PC-3 (cell line): Measurements from ENCODE around the gene NKX1-1. TPM values are rescaled to one million over a fixed set of nuclear protein-coding genes. Genes with fewer than 3 reads are reported as not detected.

Experiments
- ATAC-seq: fragments of 200-7000 bp; cut with Tn5 transposase; 2 replicates; pipeline ENCODE4 v1.9.1; 2020; ENCODE audit warnings: mild to moderate bottlenecking, moderate library complexity
- BruUV-seq: library from RNA; stranded (reverse); fragments of 400-500 nt; replicated peaks from 2 replicates; lab custom pipeline; 2021; lab: Mats Ljungman, UMichigan
- CTCF ChIA-PET: fragments of 300-600 bp; sonication (Branson Sonifier 250); formaldehyde crosslinking; loops from one replicate; lab custom pipeline; 2022; ENCODE audit warnings: antibody characterized with exemption; lab: Charles Lee
- POLR2A ChIA-PET: fragments of 300-600 bp; sonication (Branson Sonifier 250); formaldehyde crosslinking; loops from one replicate; lab custom pipeline; 2022; ENCODE audit warnings: antibody characterized with exemption; ENCODE audit not compliant: unreplicated experiment; lab: Charles Lee
- DNase-seq: peaks from one replicate; pipeline ENCODE4 v3.0.0-alpha.2; 2015
- H2AFZ ChIP-seq: fragments of 300-600 bp; sonication (generic); 2 replicates; pipeline ENCODE4 v1.6.0; 2016; ENCODE audit warnings: antibody characterized with exemption, low read length
- H3F3A ChIP-seq: fragments of 300-600 bp; sonication (generic); one replicate; pipeline ENCODE4 v1.6.0; 2017; ENCODE audit warnings: antibody characterized with exemption, low read length, control low read depth, mild to moderate bottlenecking; ENCODE audit not compliant: unreplicated experiment
- H3K27ac ChIP-seq: fragments of 300-600 bp; sonication (generic); 2 replicates; pipeline ENCODE4 v1.5.1; 2016; ENCODE audit warnings: mild to moderate bottlenecking, low read length
- H3K27me3 ChIP-seq: fragments of 300-600 bp; sonication (generic); 2 replicates; pipeline ENCODE4 v1.6.1; 2016; ENCODE audit warnings: low read length, mixed read lengths
- H3K36me3 ChIP-seq: fragments of 300-600 bp; sonication (generic); 2 replicates; pipeline ENCODE4 v1.6.1; 2016; ENCODE audit warnings: low read depth, mixed run types, low read length, mixed read lengths
- H3K4me1 ChIP-seq: fragments of 300-600 bp; sonication (generic); 2 replicates; pipeline ENCODE4 v1.5.1; 2016; ENCODE audit warnings: low read length; ENCODE audit not compliant: insufficient read depth
- H3K4me2 ChIP-seq: fragments of 300-600 bp; sonication (generic); 2 replicates; pipeline ENCODE4 v1.6.0; 2016; ENCODE audit warnings: low read length
- H3K4me3 ChIP-seq: fragments of 300-600 bp; sonication (generic); 2 replicates; pipeline ENCODE4 v1.5.1; 2016; ENCODE audit warnings: mild to moderate bottlenecking, low read length, mixed read lengths
- H3K79me2 ChIP-seq: fragments of 300-600 bp; sonication (generic); 2 replicates; pipeline ENCODE4 v1.6.1; 2017; ENCODE audit warnings: low read length, mixed read lengths
- H3K9ac ChIP-seq: fragments of 300-600 bp; sonication (generic); 2 replicates; pipeline ENCODE4 v1.6.0; 2016; ENCODE audit warnings: mild to moderate bottlenecking, low read length
- H3K9me2 ChIP-seq: fragments of 300-600 bp; sonication (generic); replicated peaks from 2 replicates; pipeline ENCODE4 v1.6.1; 2016; ENCODE audit warnings: mixed run types, low read length, mixed read lengths
- H3K9me3 ChIP-seq: fragments of 300-600 bp; sonication (generic); 2 replicates; pipeline ENCODE4 v1.6.1; 2016; ENCODE audit warnings: low read length, mixed read lengths
- H4K20me1 ChIP-seq: fragments of 300-600 bp; sonication (generic); 2 replicates; pipeline ENCODE4 v1.6.1; 2016; ENCODE audit warnings: low read length, mixed read lengths
- EZH2 ChIP-seq: fragments of 300-600 bp; sonication (generic); IDR thresholded peaks from one replicate; pipeline ENCODE4 v1.6.1; 2017; ENCODE audit warnings: antibody characterized with exemption, mild to moderate bottlenecking, low read length; ENCODE audit not compliant: unreplicated experiment
- EZH2phosphoT487 ChIP-seq: fragments of 300-600 bp; sonication (generic); IDR thresholded peaks from 2 replicates; pipeline ENCODE4 v1.6.1; 2018; ENCODE audit warnings: mild to moderate bottlenecking, antibody characterized with exemption, low read length, borderline replicate concordance
- intact Hi-C: fragments of 100-400 bp; cut with micrococcal nuclease; formaldehyde crosslinking; loops from 2 replicates; pipeline ENCODE4 v1.9.0; 2023
- total RNA-seq: library from RNA; depleted of rRNA; stranded (reverse); fragments of >200 nt; gene quantifications from 2 replicates; pipeline ENCODE4 v1.2.3, GENCODE V29; 2014
- TF ChIP-seq, protein P1 (sequence below): fragments of 300-600 bp; sonication (generic); conservative IDR thresholded peaks from 2 replicates; pipeline ENCODE4 v1.5.1; 2017; ENCODE audit warnings: antibody characterized with exemption, low read depth, mild to moderate bottlenecking, low read length

NKX1-1 gene
- total RNA-seq, 1 experiment from 2014 or later = not detected

- H3K27me3 ChIP-seq = no peaks in the 10 kb centered on the region
- no peak for ATAC-seq
- H3K4me2 ChIP-seq = no peak overlapping the region
- intact Hi-C loops = no loop called here
- H4K20me1 ChIP-seq = no peaks in the 10 kb centered on the region
- H2AFZ ChIP-seq = no peak overlapping the region
- H3K36me3 ChIP-seq = no peaks in the 10 kb centered on the region
- H3K27ac ChIP-seq = no peak overlapping the region
- H3K79me2 ChIP-seq = no peaks in the 10 kb centered on the region
- ChIA-PET CTCF (no interaction called here), POLR2A (no interaction called here)
- BruUV-seq = no TSS peak
- no peaks in the 10 kb centered on the region for H3K9me2 ChIP-seq
- no peaks in the 10 kb centered on the region for H3K4me1 ChIP-seq
- no peak overlapping the region for H3K4me3 ChIP-seq
- H3K9me3 ChIP-seq = no peaks in the 10 kb centered on the region
- TF ChIP-seq, protein P1, sequence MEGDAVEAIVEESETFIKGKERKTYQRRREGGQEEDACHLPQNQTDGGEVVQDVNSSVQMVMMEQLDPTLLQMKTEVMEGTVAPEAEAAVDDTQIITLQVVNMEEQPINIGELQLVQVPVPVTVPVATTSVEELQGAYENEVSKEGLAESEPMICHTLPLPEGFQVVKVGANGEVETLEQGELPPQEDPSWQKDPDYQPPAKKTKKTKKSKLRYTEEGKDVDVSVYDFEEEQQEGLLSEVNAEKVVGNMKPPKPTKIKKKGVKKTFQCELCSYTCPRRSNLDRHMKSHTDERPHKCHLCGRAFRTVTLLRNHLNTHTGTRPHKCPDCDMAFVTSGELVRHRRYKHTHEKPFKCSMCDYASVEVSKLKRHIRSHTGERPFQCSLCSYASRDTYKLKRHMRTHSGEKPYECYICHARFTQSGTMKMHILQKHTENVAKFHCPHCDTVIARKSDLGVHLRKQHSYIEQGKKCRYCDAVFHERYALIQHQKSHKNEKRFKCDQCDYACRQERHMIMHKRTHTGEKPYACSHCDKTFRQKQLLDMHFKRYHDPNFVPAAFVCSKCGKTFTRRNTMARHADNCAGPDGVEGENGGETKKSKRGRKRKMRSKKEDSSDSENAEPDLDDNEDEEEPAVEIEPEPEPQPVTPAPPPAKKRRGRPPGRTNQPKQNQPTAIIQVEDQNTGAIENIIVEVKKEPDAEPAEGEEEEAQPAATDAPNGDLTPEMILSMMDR = no peak
- TF ChIP-seq EZH2 (no peak), EZH2phosphoT487 (no peak)
- no peak overlapping the region for H3K9ac ChIP-seq
- no peaks in the 10 kb centered on the region for H3F3A ChIP-seq
- DNase-seq = no peak
Observed at GRCh38 chr4:1380368-1381151, 25.7 kb downstream of the NKX1-1 start.

DNA sequence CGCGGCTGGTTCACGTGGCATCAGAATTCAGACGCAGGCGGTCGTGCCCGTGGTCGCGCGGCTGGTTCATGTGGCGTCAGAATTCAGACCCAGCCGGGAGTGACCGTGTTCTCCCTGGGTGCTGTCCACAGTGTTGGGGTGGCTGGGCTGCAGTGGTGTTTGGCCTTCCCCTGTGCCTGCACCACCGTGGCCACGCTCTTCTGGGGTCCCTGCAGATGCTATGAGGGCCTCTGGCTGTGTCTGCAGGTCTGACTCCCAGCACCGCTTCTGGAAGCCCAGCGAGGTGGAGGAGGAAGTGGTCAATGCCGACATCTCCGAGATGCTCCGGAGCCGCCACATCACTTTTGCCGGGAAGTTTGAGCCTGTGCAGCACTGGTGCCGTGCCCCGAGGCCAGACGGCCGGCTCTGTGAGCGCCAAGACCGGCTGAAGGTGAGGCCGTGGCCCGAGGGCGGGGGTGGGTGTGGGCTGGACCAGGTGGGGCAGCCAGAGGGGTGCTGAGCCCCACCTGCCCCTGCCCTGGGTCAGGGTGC lies 26.4 kb downstream of the NKX1-1 start:
- Histone ChIP-seq H3K9me3 (no peaks in the 10 kb centered on the region), H3K27ac (no peak overlapping the region), H3K27me3 (no peaks in the 10 kb centered on the region), H3K4me1 (no peaks in the 10 kb centered on the region), H3K79me2 (no peaks in the 10 kb centered on the region), H3K9me2 (no peaks in the 10 kb centered on the region), H3F3A (no peaks in the 10 kb centered on the region), H3K4me3 (no peak overlapping the region), H2AFZ (no peak overlapping the region), H3K9ac (no peak overlapping the region), H3K36me3 (no peaks in the 10 kb centered on the region), H4K20me1 (no peaks in the 10 kb centered on the region), H3K4me2 (no peak overlapping the region)
- no TSS peak for BruUV-seq
- CTCF ChIA-PET = no interaction called here
- no peak for DNase-seq
- no peak for TF ChIP-seq EZH2
- no peak for TF ChIP-seq EZH2phosphoT487
- TF ChIP-seq, protein P1 = no peak
- intact Hi-C loops = no loop called here
- POLR2A ChIA-PET = no interaction called here
- no peak for ATAC-seq

DNA sequence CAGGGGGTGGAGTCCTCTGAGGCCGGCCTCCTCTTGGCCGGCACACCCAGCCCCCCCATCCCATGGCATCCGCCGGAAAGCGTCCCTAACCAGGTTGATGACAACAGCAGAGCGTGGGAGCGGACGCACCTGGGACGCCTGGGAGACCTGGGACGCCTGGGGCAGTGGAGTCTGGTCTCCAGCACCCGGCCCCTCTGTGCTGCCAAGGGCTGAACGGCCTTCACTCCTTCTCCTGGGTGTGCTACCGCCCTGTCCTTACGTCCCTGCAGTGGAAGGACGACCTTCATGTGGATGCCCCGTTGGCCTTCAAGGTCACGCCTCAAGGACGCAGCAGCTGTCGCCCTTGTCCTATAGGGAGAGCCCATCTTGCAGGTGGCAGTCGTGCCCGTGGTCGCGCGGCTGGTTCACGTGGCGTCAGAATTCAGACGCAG lies 26.9 kb downstream of the NKX1-1 start:
- ChIA-PET CTCF (no interaction called here), POLR2A (no interaction called here)
- H3K9me3 ChIP-seq = no peaks in the 10 kb centered on the region
- no peak overlapping the region for H3K4me2 ChIP-seq
- H3K9ac ChIP-seq = no peak overlapping the region
- H3K27me3 ChIP-seq = no peaks in the 10 kb centered on the region
- no TSS peak for BruUV-seq
- no peak overlapping the region for H2AFZ ChIP-seq
- ATAC-seq (no peak), DNase-seq (no peak)
- H3K27ac ChIP-seq = no peak overlapping the region
- H3K36me3 ChIP-seq = no peaks in the 10 kb centered on the region
- no peaks in the 10 kb centered on the region for H4K20me1 ChIP-seq
- H3K4me1 ChIP-seq = no peaks in the 10 kb centered on the region
- intact Hi-C loops = no loop called here
- H3F3A ChIP-seq = no peaks in the 10 kb centered on the region
- no peaks in the 10 kb centered on the region for H3K79me2 ChIP-seq
- H3K4me3 ChIP-seq = no peak overlapping the region
- TF ChIP-seq EZH2 (no peak), EZH2phosphoT487 (no peak)
- TF ChIP-seq, protein P1 = no peak
- H3K9me2 ChIP-seq = no peaks in the 10 kb centered on the region
